ENCODE results near the gene RBM47. TPM values are rescaled to one million over a fixed set of nuclear protein-coding genes. Genes with fewer than 3 reads are reported as not detected.

Gene RBM47
- total and polyA plus RNA-seq, 9 of the 15 experiments (the other 6 are each of a cell fraction or from before 2014, with no cell fraction given), result 1.4 to 6.4 (median 3.3) TPM

- TF ChIP-seq TOE1 (IDR thresholded peaks at IDR 0.05; ENCODE audit: borderline replicate concordance), result no peak
- TF ChIP-seq TOE1 (CRISPR knock-in tag; IDR thresholded peaks at IDR 0.05; ENCODE audit: borderline replicate concordance, low read depth), result no peak
- TF ChIP-seq ZNF277 (CRISPR knock-in tag; IDR thresholded peaks at IDR 0.05; ENCODE audit: borderline replicate concordance), result no peak
- no peak for TF ChIP-seq HINFP (tag; conservative IDR thresholded peaks at IDR 0.05; ENCODE audit: low read depth)
- TF ChIP-seq ZMIZ1 (IDR thresholded peaks at IDR 0.05; ENCODE audit: low read depth in 2 of 2, low read length in 2 of 2), result no peak
- TF ChIP-seq PYGO2 (tag; IDR thresholded peaks at IDR 0.05), result peak; percentile 6; the same call in 1 of the 2 replicates
- no peak for TF ChIP-seq GATAD2A (IDR thresholded peaks at IDR 0.05)
- TF ChIP-seq ZHX1 (conservative IDR thresholded peaks at IDR 0.05; ENCODE audit: low read length), result no peak
- TF ChIP-seq TAL1 (IDR thresholded peaks at IDR 0.05), result no peak
- no peak; the same call in 1 of the 2 replicates for TF ChIP-seq ATF7 (IDR thresholded peaks at IDR 0.05)
- TF ChIP-seq KDM2B (CRISPR knock-in tag; IDR thresholded peaks at IDR 0.05), result no peak
- no peak for TF ChIP-seq ZSCAN29 (IDR thresholded peaks at IDR 0.05)
- no peak for TF ChIP-seq THRA (IDR thresholded peaks at IDR 0.05)
- no peak for TF ChIP-seq SIRT6 (IDR thresholded peaks at IDR 0.05; ENCODE audit: low read depth, low read length)
- TF ChIP-seq ZNF75A (CRISPR knock-in tag; IDR thresholded peaks at IDR 0.05), result no peak
- no peak for TF ChIP-seq SMAD3 (CRISPR knock-in tag; conservative IDR thresholded peaks at IDR 0.05)
- TF ChIP-seq TBP (optimal IDR thresholded peaks at IDR 0.05; ENCODE audit: low read depth, low read length), result no peak
Observed at GRCh38 chr4:40525752-40526598, 103.7 kb downstream of the RBM47 start (continued).
